HEK293 (cell line): ENCODE measurements around the gene ZNF385C.

Source experiments
- CTCF ChIA-PET: fragments of 350-600 bp; formaldehyde crosslinking; extraction: SDS; loops from one replicate; lab custom pipeline; 2021; ENCODE audit warnings: antibody characterized with exemption; lab: Yijun Ruan, JAX
- POLR2A ChIA-PET: fragments of 300-600 bp; formaldehyde crosslinking; extraction: SDS; loops from one replicate; lab custom pipeline; 2020; ENCODE audit warnings: antibody characterized with exemption, inconsistent platforms; lab: Yijun Ruan, JAX
- H3K27ac ChIP-seq: fragments of 200-500 bp; sonication (Bioruptor generic); 2 replicates; pipeline ENCODE4 v1.5.1; 2014; ENCODE audit warnings: low read depth, low read length, control low read depth, inconsistent platforms; ENCODE audit errors: extremely low read depth
- H3K36me3 ChIP-seq, 2 experiments: fragments of 200-500 bp in 1 of 2; sonication (Bioruptor generic) in 1 of 2; 1 replicate in 1 of 2; 2 replicates in 1 of 2; pipeline ENCODE4 v1.5.1; 2014 to 2017; ENCODE audit warnings: inconsistent platforms in 2 of 2, low read length in 2 of 2; ENCODE audit not compliant: control insufficient read depth in 2 of 2, insufficient read depth in 1 of 2
- H3K4me1 ChIP-seq: fragments of 200-500 bp; sonication (Bioruptor generic); 2 replicates; pipeline ENCODE4 v1.5.1; 2014; ENCODE audit warnings: mild to moderate bottlenecking, low read length, inconsistent platforms; ENCODE audit not compliant: control insufficient read depth, insufficient read depth
- H3K4me3 ChIP-seq: 2 replicates; pipeline ENCODE4 v1.5.1; 2011; ENCODE audit warnings: low read depth, mild to moderate bottlenecking, control low read depth, low read length, moderate library complexity
- H3K9me3 ChIP-seq: fragments of 200-500 bp; sonication (Bioruptor generic); 2 replicates; pipeline ENCODE4 v1.5.1; 2014; ENCODE audit warnings: low read depth, low read length, inconsistent platforms; ENCODE audit not compliant: control insufficient read depth, insufficient read depth
- BCL11A ChIP-seq: fragments of 450-650 bp; formaldehyde crosslinking; IDR thresholded peaks from 2 replicates; pipeline ENCODE4 v1.5.1; 2016; ENCODE audit warnings: low read depth, missing biosample characterization, missing genetic modification characterization
- BCL11B ChIP-seq: fragments of 450-650 bp; formaldehyde crosslinking; IDR thresholded peaks from 2 replicates; pipeline ENCODE4 v1.5.1; 2016; ENCODE audit warnings: low read depth, missing biosample characterization, missing genetic modification characterization
- EGR2 ChIP-seq: fragments of 450-650 bp; formaldehyde crosslinking; IDR thresholded peaks from 2 replicates; pipeline ENCODE4 v1.5.1; 2016; ENCODE audit warnings: low read depth, missing biosample characterization, missing genetic modification characterization
- GLIS1 ChIP-seq: fragments of 450-650 bp; formaldehyde crosslinking; IDR thresholded peaks from 2 replicates; pipeline ENCODE4 v1.5.1; 2016; ENCODE audit warnings: missing biosample characterization, missing genetic modification characterization
- KLF1 ChIP-seq: fragments of 450-650 bp; formaldehyde crosslinking; IDR thresholded peaks from 2 replicates; pipeline ENCODE4 v1.5.1; 2016; ENCODE audit warnings: missing biosample characterization, missing genetic modification characterization
- KLF10 ChIP-seq: fragments of 450-650 bp; IDR thresholded peaks from 2 replicates; pipeline ENCODE4 v1.5.1; 2018; ENCODE audit warnings: missing biosample characterization, mild to moderate bottlenecking, missing genetic modification characterization
- SP3 ChIP-seq: fragments of 450-650 bp; formaldehyde crosslinking; IDR thresholded peaks from 2 replicates; pipeline ENCODE4 v1.5.1; 2016; ENCODE audit warnings: missing biosample characterization, missing genetic modification characterization
- TRIM28 ChIP-seq: IDR thresholded peaks from 2 replicates; pipeline ENCODE4 v1.6.1; 2011; ENCODE audit warnings: low read length, control low read depth, borderline replicate concordance
- YY2 ChIP-seq: fragments of 450-650 bp; formaldehyde crosslinking; IDR thresholded peaks from 2 replicates; pipeline ENCODE4 v1.5.1; 2016; ENCODE audit warnings: missing biosample characterization, missing genetic modification characterization
- ZBTB20 ChIP-seq: fragments of 450-650 bp; formaldehyde crosslinking; IDR thresholded peaks from 2 replicates; pipeline ENCODE4 v1.5.1; 2016; ENCODE audit warnings: missing biosample characterization, missing genetic modification characterization
- ZBTB48 ChIP-seq: fragments of 450-650 bp; formaldehyde crosslinking; IDR thresholded peaks from 2 replicates; pipeline ENCODE4 v1.5.1; 2016; ENCODE audit warnings: missing biosample characterization, missing genetic modification characterization
- ZFHX2 ChIP-seq: fragments of 450-650 bp; formaldehyde crosslinking; conservative IDR thresholded peaks from 2 replicates; pipeline ENCODE4 v1.5.1; 2016; ENCODE audit warnings: missing biosample characterization, missing genetic modification characterization
- ZNF175 ChIP-seq: fragments of 450-650 bp; formaldehyde crosslinking; IDR thresholded peaks from 2 replicates; pipeline ENCODE4 v1.5.1; 2016; ENCODE audit warnings: missing biosample characterization, missing genetic modification characterization
- ZNF335 ChIP-seq: fragments of 450-650 bp; formaldehyde crosslinking; conservative IDR thresholded peaks from 2 replicates; pipeline ENCODE4 v1.5.1; 2016; ENCODE audit warnings: missing biosample characterization, missing genetic modification characterization
- ZNF433 ChIP-seq: fragments of 450-650 bp; formaldehyde crosslinking; IDR thresholded peaks from 2 replicates; pipeline ENCODE4 v1.5.1; 2016; ENCODE audit warnings: missing biosample characterization, missing genetic modification characterization, low read depth
- ZNF521 ChIP-seq: fragments of 450-650 bp; formaldehyde crosslinking; IDR thresholded peaks from 2 replicates; pipeline ENCODE4 v1.5.1; 2017; ENCODE audit warnings: missing biosample characterization, mild to moderate bottlenecking, missing genetic modification characterization
- ZNF560 ChIP-seq: fragments of 450-650 bp; formaldehyde crosslinking; IDR thresholded peaks from 2 replicates; pipeline ENCODE4 v1.5.1; 2017; ENCODE audit warnings: missing biosample characterization, missing genetic modification characterization, borderline replicate concordance
- ZNF585B ChIP-seq: fragments of 450-650 bp; formaldehyde crosslinking; IDR thresholded peaks from 2 replicates; pipeline ENCODE4 v1.5.1; 2016; ENCODE audit warnings: missing biosample characterization, missing genetic modification characterization
- ZNF600 ChIP-seq: fragments of 450-650 bp; formaldehyde crosslinking; IDR thresholded peaks from 2 replicates; pipeline ENCODE4 v1.5.1; 2016; ENCODE audit warnings: missing biosample characterization, missing genetic modification characterization
- ZNF76 ChIP-seq: fragments of 450-650 bp; formaldehyde crosslinking; IDR thresholded peaks from 2 replicates; pipeline ENCODE4; 2016; ENCODE audit warnings: low read depth, missing biosample characterization, missing genetic modification characterization, borderline replicate concordance
- TF ChIP-seq, protein P1 (sequence below): fragments of 450-650 bp; formaldehyde crosslinking; IDR thresholded peaks from 2 replicates; pipeline ENCODE4 v1.5.1; 2016; ENCODE audit warnings: missing biosample characterization, missing genetic modification characterization
- TF ChIP-seq, protein P2 (sequence below): fragments of 450-650 bp; formaldehyde crosslinking; optimal IDR thresholded peaks from 2 replicates; pipeline ENCODE3; 2016; ENCODE audit warnings: missing biosample characterization, mild to moderate bottlenecking, missing genetic modification characterization
- TF ChIP-seq, protein P3 (sequence below): fragments of 450-650 bp; formaldehyde crosslinking; IDR thresholded peaks from 2 replicates; pipeline ENCODE4 v1.5.1; 2016; ENCODE audit warnings: missing biosample characterization, missing genetic modification characterization
- TF ChIP-seq, protein P4 (sequence below): fragments of 450-650 bp; formaldehyde crosslinking; IDR thresholded peaks from 2 replicates; pipeline ENCODE4 v1.5.1; 2016; ENCODE audit warnings: missing biosample characterization, missing genetic modification characterization

Gene ZNF385C

DNA sequence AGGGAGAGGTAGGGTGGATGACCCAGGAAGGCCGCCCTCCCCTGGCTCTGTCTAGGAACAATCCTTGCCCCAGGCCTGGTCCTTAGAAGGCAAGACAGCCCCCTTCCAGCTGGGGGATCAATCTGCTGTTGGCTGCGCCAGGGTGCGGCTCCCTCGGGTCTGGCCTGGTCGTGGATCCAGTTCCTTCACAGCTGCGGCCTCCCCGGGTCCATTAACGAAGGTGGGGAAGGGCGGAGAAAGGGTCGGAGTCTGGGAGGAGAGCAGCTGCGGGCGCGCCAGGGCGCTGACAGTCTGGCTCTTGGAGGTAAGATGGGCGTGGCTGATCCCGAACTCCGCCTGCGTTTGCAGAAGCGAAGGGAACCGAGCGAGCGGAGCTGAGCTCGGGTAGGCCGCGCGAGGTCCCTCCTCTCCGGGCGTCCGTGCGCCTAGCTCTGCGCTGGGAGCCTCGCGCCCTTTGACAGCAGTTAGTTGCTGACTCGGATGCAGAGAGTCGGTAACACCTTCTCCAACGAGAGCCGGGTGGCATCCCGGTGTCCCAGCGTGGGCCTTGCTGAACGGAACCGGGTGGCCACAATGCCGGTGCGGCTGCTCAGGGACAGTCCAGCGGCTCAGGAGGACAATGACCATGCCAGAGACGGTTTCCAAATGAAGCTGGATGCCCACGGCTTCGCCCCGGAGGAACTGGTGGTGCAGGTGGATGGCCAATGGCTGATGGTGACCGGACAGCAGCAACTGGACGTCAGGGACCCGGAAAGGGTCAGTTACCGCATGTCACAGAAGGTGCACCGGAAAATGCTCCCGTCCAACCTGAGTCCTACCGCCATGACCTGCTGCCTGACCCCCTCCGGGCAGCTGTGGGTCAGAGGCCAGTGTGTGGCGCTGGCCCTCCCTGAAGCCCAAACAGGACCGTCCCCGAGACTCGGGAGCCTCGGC is 24.4 kb upstream of the ZNF385C start, which contains the start of gene HSPB9:
Gene HSPB9 (plus strand): TSS at position 434 of the 933 bp plus-strand sequence. CDS start 47 bp downstream, at position 481.
- POLR2A ChIA-PET = interaction anchor here (1.6 to 1.8 kb wide), 2 partner anchors 30 to 105 kb away, joined by 4 to 6 read pairs; partner anchors contain the start of gene DNAJC7
- TF ChIP-seq KLF1 (tag by site-specific recombination) (peak; percentile 43; the same call in 1 of the 2 replicates), ZNF175 (tag by site-specific recombination) (no peak), TRIM28 (no peak), EGR2 (tag by site-specific recombination) (no peak), ZNF600 (tag by site-specific recombination) (no peak), BCL11B (peak; percentile 46; the same call in 1 of the 2 replicates), ZNF560 (no peak), BCL11A (0 out of 2 replicates have a peak, but pooled peaks have one; percentile 41), ZNF585B (tag by site-specific recombination) (no peak)
- TF ChIP-seq, protein P1, sequence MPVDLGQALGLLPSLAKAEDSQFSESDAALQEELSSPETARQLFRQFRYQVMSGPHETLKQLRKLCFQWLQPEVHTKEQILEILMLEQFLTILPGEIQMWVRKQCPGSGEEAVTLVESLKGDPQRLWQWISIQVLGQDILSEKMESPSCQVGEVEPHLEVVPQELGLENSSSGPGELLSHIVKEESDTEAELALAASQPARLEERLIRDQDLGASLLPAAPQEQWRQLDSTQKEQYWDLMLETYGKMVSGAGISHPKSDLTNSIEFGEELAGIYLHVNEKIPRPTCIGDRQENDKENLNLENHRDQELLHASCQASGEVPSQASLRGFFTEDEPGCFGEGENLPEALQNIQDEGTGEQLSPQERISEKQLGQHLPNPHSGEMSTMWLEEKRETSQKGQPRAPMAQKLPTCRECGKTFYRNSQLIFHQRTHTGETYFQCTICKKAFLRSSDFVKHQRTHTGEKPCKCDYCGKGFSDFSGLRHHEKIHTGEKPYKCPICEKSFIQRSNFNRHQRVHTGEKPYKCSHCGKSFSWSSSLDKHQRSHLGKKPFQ (tag by site-specific recombination) = no peak
- Histone ChIP-seq H3K4me1 (peaks cover 4% of the 10 kb centered on the region; the same call in 1 of the 2 replicates), H3K27ac (no peak within 1 kb of the TSS), H3K9me3 (no peaks in the 10 kb centered on the region), H3K36me3 (peaks cover 31 to 62% of the 10 kb centered on the region in 2 experiments), H3K4me3 (no peak within 1 kb of the TSS)
- CTCF ChIA-PET = interaction anchor here (0.6 to 17.1 kb wide), 5 partner anchors 13 to 698 kb away, joined by 3 to 260 read pairs (median 4); partner anchors contain the start of genes DNAJC7 and NKIRAS2

DNA sequence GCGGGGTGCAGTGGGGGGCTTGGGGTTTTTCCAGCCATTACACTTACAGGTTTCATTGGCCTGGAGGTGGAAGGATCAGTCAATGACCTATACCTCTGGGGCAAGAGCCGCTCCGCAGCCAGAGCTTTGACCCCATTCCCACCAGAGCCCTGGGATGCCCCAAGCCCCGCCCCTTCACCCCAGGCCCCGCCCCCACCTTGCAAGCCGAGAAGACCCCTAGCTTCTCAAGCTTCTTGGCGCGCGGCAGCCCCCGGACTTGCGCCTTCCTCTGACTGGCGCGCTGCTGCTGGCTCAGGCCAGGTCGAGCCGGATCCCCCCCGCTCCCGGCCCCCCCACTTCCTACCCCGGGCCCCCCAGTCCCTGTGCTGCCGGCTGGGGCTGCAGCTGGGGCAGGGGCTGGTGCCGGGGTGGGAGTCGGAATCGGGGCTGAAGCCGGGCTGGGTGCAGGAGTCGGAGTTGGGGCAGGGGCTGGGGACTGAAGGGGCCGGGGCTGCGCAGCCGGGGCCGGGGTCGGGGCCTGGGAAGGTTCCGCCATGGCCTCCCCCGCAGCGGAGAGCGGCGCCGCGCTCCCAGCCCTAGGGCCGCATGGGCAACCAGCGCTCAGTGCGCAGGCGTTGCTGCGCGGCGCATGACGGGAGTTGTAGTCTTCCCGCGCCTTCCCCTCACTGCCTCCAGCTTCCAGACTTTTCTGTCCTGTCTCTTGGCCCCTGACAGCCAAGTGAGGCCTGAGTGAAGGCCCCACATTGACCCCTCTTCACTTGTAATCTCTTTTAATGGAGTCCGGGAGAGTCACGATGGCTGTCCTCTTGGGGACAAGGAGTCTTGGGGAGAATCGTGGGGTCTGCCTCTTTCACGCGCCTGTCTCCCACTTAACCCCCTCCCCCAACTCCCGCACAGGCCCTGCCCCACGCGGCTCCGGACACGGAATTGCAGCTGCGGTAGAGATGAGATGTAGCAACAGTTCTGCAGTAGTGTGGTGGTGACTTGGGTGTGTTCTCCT is 22.8 kb upstream of the ZNF385C start, which contains the start of gene KAT2A:
Gene KAT2A (minus strand): TSS at position 598 of the 1,000 bp plus-strand sequence. CDS start 63 bp downstream, at position 535.
- Histone ChIP-seq H3K27ac (peak within 1 kb of the TSS; percentile 18; the same call in 1 of the 2 replicates), H3K36me3 (peaks cover 21 to 60% of the 10 kb centered on the region in 2 experiments), H3K9me3 (no peaks in the 10 kb centered on the region), H3K4me1 (peaks cover 4% of the 10 kb centered on the region; the same call in 1 of the 2 replicates), H3K4me3 (peak within 1 kb of the TSS; percentile 56)
- ChIA-PET CTCF (interaction anchor here (0.5 to 17.1 kb wide), 18 partner anchors 12 to 570 kb away, joined by 3 to 260 read pairs (median 4); partner anchors contain the start of genes CAVIN1, DNAJC7 and NKIRAS2), POLR2A (interaction anchor here (0.6 to 2.3 kb wide), 21 partner anchors 9 to 203 kb away, joined by 3 to 11 read pairs (median 4); partner anchors contain the start of genes ACLY, CNP, DNAJC7 and NKIRAS2)
- TF ChIP-seq TRIM28 (no peak), ZNF76 (tag by site-specific recombination) (peak; percentile 95), EGR2 (tag by site-specific recombination) (0 out of 2 replicates have a peak, but pooled peaks have one; percentile 10), ZNF521 (tag by site-specific recombination) (no peak), ZNF433 (tag by site-specific recombination) (no peak), ZBTB20 (tag by site-specific recombination) (peak; percentile 3; the same call in 1 of the 2 replicates), ZNF175 (tag by site-specific recombination) (no peak), ZNF335 (tag by site-specific recombination) (peak; percentile 75), GLIS1 (tag by site-specific recombination) (peak; percentile 58), YY2 (tag by site-specific recombination) (peak; percentile 65), ZNF600 (tag by site-specific recombination) (peak; percentile 53; the same call in 1 of the 2 replicates), ZFHX2 (tag by site-specific recombination) (peak; percentile 40; the same call in 1 of the 2 replicates), KLF10 (tag by site-specific recombination) (no peak), ZBTB48 (tag by site-specific recombination) (0 out of 2 replicates have a peak, but pooled peaks have one; percentile 18), SP3 (tag by site-specific recombination) (peak; percentile 42)
- TF ChIP-seq, protein P2, sequence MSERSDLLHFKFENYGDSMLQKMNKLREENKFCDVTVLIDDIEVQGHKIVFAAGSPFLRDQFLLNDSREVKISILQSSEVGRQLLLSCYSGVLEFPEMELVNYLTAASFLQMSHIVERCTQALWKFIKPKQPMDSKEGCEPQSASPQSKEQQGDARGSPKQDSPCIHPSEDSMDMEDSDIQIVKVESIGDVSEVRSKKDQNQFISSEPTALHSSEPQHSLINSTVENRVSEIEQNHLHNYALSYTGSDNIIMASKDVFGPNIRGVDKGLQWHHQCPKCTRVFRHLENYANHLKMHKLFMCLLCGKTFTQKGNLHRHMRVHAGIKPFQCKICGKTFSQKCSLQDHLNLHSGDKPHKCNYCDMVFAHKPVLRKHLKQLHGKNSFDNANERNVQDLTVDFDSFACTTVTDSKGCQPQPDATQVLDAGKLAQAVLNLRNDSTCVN (tag by site-specific recombination) = peak; percentile 61
- TF ChIP-seq, protein P3, sequence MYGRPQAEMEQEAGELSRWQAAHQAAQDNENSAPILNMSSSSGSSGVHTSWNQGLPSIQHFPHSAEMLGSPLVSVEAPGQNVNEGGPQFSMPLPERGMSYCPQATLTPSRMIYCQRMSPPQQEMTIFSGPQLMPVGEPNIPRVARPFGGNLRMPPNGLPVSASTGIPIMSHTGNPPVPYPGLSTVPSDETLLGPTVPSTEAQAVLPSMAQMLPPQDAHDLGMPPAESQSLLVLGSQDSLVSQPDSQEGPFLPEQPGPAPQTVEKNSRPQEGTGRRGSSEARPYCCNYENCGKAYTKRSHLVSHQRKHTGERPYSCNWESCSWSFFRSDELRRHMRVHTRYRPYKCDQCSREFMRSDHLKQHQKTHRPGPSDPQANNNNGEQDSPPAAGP (tag by site-specific recombination) = no peak
- TF ChIP-seq, protein P4, sequence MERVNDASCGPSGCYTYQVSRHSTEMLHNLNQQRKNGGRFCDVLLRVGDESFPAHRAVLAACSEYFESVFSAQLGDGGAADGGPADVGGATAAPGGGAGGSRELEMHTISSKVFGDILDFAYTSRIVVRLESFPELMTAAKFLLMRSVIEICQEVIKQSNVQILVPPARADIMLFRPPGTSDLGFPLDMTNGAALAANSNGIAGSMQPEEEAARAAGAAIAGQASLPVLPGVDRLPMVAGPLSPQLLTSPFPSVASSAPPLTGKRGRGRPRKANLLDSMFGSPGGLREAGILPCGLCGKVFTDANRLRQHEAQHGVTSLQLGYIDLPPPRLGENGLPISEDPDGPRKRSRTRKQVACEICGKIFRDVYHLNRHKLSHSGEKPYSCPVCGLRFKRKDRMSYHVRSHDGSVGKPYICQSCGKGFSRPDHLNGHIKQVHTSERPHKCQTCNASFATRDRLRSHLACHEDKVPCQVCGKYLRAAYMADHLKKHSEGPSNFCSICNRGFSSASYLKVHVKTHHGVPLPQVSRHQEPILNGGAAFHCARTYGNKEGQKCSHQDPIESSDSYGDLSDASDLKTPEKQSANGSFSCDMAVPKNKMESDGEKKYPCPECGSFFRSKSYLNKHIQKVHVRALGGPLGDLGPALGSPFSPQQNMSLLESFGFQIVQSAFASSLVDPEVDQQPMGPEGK (tag by site-specific recombination) = peak; percentile 25; the same call in 1 of the 2 replicates
